ENCODE measurements around the gene ACADL.

The ACADL gene

GRCh38 chr2:210224941-210225672, at the start of gene ACADL:
TSS of gene ACADL (minus strand) at chr2:210225447. CDS start at chr2:210225263, 184 bp downstream.
- DNase-seq, result no peak

GRCh38 chr2:210271300-210271699, 46.1 kb upstream of the ACADL start:
- DNase-seq, result no peak

- no peak for DNase-seq
Measured at GRCh38 chr2:210269148-210269547, 43.9 kb upstream of the ACADL start.

- DNase-seq, result no peak
Measured at GRCh38 chr2:210268281-210268680, 43.0 kb upstream of the ACADL start.

- DNase-seq, result no peak
Measured at GRCh38 chr2:210267698-210268097, 42.5 kb upstream of the ACADL start.

GRCh38 chr2:210264282-210264681, 39.0 kb upstream of the ACADL start:
- DNase-seq, result no peak

- DNase-seq, result no peak
Measured at GRCh38 chr2:210263841-210264240, 38.6 kb upstream of the ACADL start.

- no peak for DNase-seq
Measured at GRCh38 chr2:210262036-210262435, 36.8 kb upstream of the ACADL start.

- no peak for DNase-seq
Measured at GRCh38 chr2:210259687-210260086, 34.4 kb upstream of the ACADL start.

- no peak for DNase-seq
Measured at GRCh38 chr2:210252699-210253606, 27.7 kb upstream of the ACADL start.

GRCh38 chr2:210250622-210251021, 25.4 kb upstream of the ACADL start:
- DNase-seq, result no peak

- no peak for DNase-seq
Measured at GRCh38 chr2:210233487-210233886, 8.2 kb upstream of the ACADL start.

GRCh38 chr2:210230984-210231383, 5.7 kb upstream of the ACADL start:
- no peak for DNase-seq

GRCh38 chr2:210230518-210230917, 5.3 kb upstream of the ACADL start:
- DNase-seq, result no peak

GRCh38 chr2:210228586-210228985, 3.3 kb upstream of the ACADL start:
- DNase-seq, result no peak

- no peak for DNase-seq
Measured at GRCh38 chr2:210227290-210228088, 2.2 kb upstream of the ACADL start.

GRCh38 chr2:210226223-210226622, 976 bp upstream of the ACADL start:
- no peak for DNase-seq

- DNase-seq, result no peak
Measured at GRCh38 chr2:210224591-210224940, 681 bp downstream of the ACADL start.

GRCh38 chr2:210215120-210215519, 10.1 kb downstream of the ACADL start:
- DNase-seq, result no peak

GRCh38 chr2:210210185-210210584, 15.1 kb downstream of the ACADL start:
- no peak for DNase-seq

GRCh38 chr2:210207929-210208328, 17.3 kb downstream of the ACADL start:
- no peak for DNase-seq

GRCh38 chr2:210203558-210203957, 21.7 kb downstream of the ACADL start:
- DNase-seq, result no peak

GRCh38 chr2:210203147-210203546, 22.1 kb downstream of the ACADL start:
- DNase-seq, result no peak

Data from bone marrow (tissue), 2 donors.